SK-N-SH (cell line): ENCODE results near the gene PBX1. TPM values are rescaled to one million over a fixed set of nuclear protein-coding genes. Genes with fewer than 3 reads are reported as not detected.

Source experiments
- CTCF ChIA-PET: fragments of 300-600, 350-600 bp; formaldehyde crosslinking; extraction: SDS; loops from one replicate; lab custom pipeline; 2021; lab: Yijun Ruan, JAX
- POLR2A ChIA-PET: fragments of 350-600 bp; sonication (Branson Sonifier 250); formaldehyde crosslinking; extraction: SDS; loops from one replicate; lab custom pipeline; 2020; ENCODE audit warnings: antibody characterized with exemption, inconsistent platforms; lab: Yijun Ruan, JAX
- DNase-seq: peaks from one replicate; pipeline ENCODE4 v3.0.0; 2012
- H2AFZ ChIP-seq: fragments of 200-600 bp; sonication (generic); 2 replicates; pipeline ENCODE4 v1.8.1; 2016; ENCODE audit warnings: antibody characterized with exemption, mild to moderate bottlenecking, low read depth
- H3F3A ChIP-seq: fragments of 200-600 bp; sonication (generic); replicated peaks from 2 replicates; pipeline ENCODE3; 2016; ENCODE audit warnings: antibody characterized with exemption, mild to moderate bottlenecking; ENCODE audit not compliant: insufficient read depth
- H3K27ac ChIP-seq, 2 experiments: fragments of 200-500 bp in 1 of 2; fragments of 200-600 bp in 1 of 2; sonication (Bioruptor generic) in 1 of 2; sonication (generic), shearing (Covaris generic) in 1 of 2; 2 replicates each; pipeline versions ENCODE4 v1.5.1 to v1.6.1; 2014 to 2016; ENCODE audit warnings: low read depth in 2 of 2, inconsistent platforms in 1 of 2, low read length in 1 of 2, mild to moderate bottlenecking in 1 of 2, mixed read lengths in 1 of 2
- H3K27me3 ChIP-seq: fragments of 200-600 bp; sonication (generic), shearing (Covaris generic); 2 replicates; pipeline ENCODE4 v1.6.1; 2016; ENCODE audit warnings: mixed run types; ENCODE audit not compliant: insufficient read depth
- H3K36me3 ChIP-seq, 2 experiments: fragments of 200-500 bp in 1 of 2; fragments of 200-600 bp in 1 of 2; sonication (Bioruptor generic) in 1 of 2; sonication (generic) in 1 of 2; replicated peaks in 1 of 2; 2 replicates each; pipeline versions ENCODE3 to v1.5.1; 2014 to 2016; ENCODE audit warnings: low read length in 1 of 2, mild to moderate bottlenecking in 1 of 2; ENCODE audit not compliant: insufficient read depth in 2 of 2, control insufficient read depth in 1 of 2
- H3K4me1 ChIP-seq, 2 experiments: fragments of 200-500 bp in 1 of 2; fragments of 200-600 bp in 1 of 2; sonication (Bioruptor generic) in 1 of 2; sonication (generic), shearing (Covaris generic) in 1 of 2; 2 replicates each; pipeline versions ENCODE4 v1.5.1 to v1.6.1; 2014 to 2016; ENCODE audit warnings: low read depth in 1 of 2, low read length in 1 of 2, mixed run types in 1 of 2; ENCODE audit not compliant: insufficient read depth in 2 of 2, control insufficient read depth in 1 of 2
- H3K4me2 ChIP-seq: fragments of 200-600 bp; sonication (generic), shearing (Covaris generic); 2 replicates; pipeline ENCODE4 v1.6.1; 2017; ENCODE audit warnings: mixed run types
- H3K4me3 ChIP-seq, 2 experiments: fragments of 200-500 bp in 1 of 2; fragments of 200-600 bp in 1 of 2; sonication (Bioruptor generic) in 1 of 2; sonication (generic), shearing (Covaris generic) in 1 of 2; 2 replicates each; pipeline versions ENCODE4 v1.5.1 to v1.8.1; 2014 to 2016; ENCODE audit warnings: low read depth in 2 of 2, inconsistent platforms in 1 of 2, low read length in 1 of 2, mild to moderate bottlenecking in 1 of 2, mixed read lengths in 1 of 2, moderate library complexity in 1 of 2
- H3K79me2 ChIP-seq: fragments of 200-600 bp; sonication (generic); 2 replicates; pipeline ENCODE4 v1.8.1; 2017; ENCODE audit warnings: mild to moderate bottlenecking; ENCODE audit not compliant: insufficient read depth
- H3K9ac ChIP-seq: fragments of 200-600 bp; sonication (generic); 2 replicates; pipeline ENCODE4 v1.6.1; 2017; ENCODE audit warnings: mixed run types
- H3K9me2 ChIP-seq: fragments of 200-600 bp; sonication (generic); 2 replicates; pipeline ENCODE4 v1.6.1; 2017; ENCODE audit warnings: mixed run types
- H3K9me3 ChIP-seq: fragments of 200-600 bp; sonication (generic); 2 replicates; pipeline ENCODE4 v1.6.1; 2017; ENCODE audit warnings: mixed run types, mild to moderate bottlenecking, moderate library complexity
- H4K20me1 ChIP-seq: fragments of 200-600 bp; sonication (generic); 2 replicates; pipeline ENCODE4 v1.6.1; 2017; ENCODE audit warnings: mild to moderate bottlenecking, mixed run types; ENCODE audit not compliant: insufficient read depth
- CHD2 ChIP-seq: fragments of 150-350 bp; IDR thresholded peaks from 2 replicates; pipeline ENCODE4 v1.6.1; 2018; ENCODE audit warnings: low read length; ENCODE audit not compliant: partially characterized antibody
- CTCF ChIP-seq: fragments of 200-600 bp; sonication (generic); IDR thresholded peaks from 2 replicates; pipeline ENCODE4 v1.6.1; 2017; ENCODE audit warnings: antibody characterized with exemption, mild to moderate bottlenecking, moderate library complexity
- ELF1 ChIP-seq: IDR thresholded peaks from 2 replicates; pipeline ENCODE4 v1.4.0; 2012
- EP300 ChIP-seq, 2 experiments: IDR thresholded peaks; 2 replicates each; pipeline versions ENCODE4 v1.4.0 to v1.6.1; 2012; ENCODE audit warnings: borderline replicate concordance in 1 of 2, low read depth in 1 of 2, low read length in 1 of 2
- EZH2phosphoT487 ChIP-seq: fragments of 200-600 bp; sonication (generic); IDR thresholded peaks from 2 replicates; pipeline ENCODE4 v1.6.1; 2017; ENCODE audit warnings: low read depth, mixed run types, mild to moderate bottlenecking, antibody characterized with exemption, moderate library complexity, borderline replicate concordance
- FOSL2 ChIP-seq: IDR thresholded peaks from 2 replicates; pipeline ENCODE4 v1.4.0; 2012; ENCODE audit warnings: low read depth, mild to moderate bottlenecking, moderate library complexity, borderline replicate concordance
- FOXJ3 ChIP-seq: sonication (generic); formaldehyde crosslinking; IDR thresholded peaks from 2 replicates; pipeline ENCODE4 v1.5.1; 2020; ENCODE audit warnings: mild to moderate bottlenecking, missing genetic modification reagents
- JUND ChIP-seq: IDR thresholded peaks from 2 replicates; pipeline ENCODE4 v1.4.0; 2012
- MAX ChIP-seq: IDR thresholded peaks from 2 replicates; pipeline ENCODE4 v1.4.0; 2012; ENCODE audit warnings: low read depth
- MEF2A ChIP-seq: IDR thresholded peaks from 2 replicates; pipeline ENCODE4 v1.4.0; 2012; ENCODE audit warnings: low read depth, borderline replicate concordance
- MXI1 ChIP-seq: IDR thresholded peaks from 2 replicates; pipeline ENCODE4 v1.6.1; 2012; ENCODE audit warnings: mild to moderate bottlenecking, low read depth, low read length, improper control_type of control experiment
- NFIC ChIP-seq: IDR thresholded peaks from 2 replicates; pipeline ENCODE4 v1.4.0; 2012; ENCODE audit warnings: borderline replicate concordance
- NRF1 ChIP-seq: IDR thresholded peaks from 2 replicates; pipeline ENCODE4 v1.6.1; 2012; ENCODE audit warnings: low read depth, mild to moderate bottlenecking, low read length
- PBX3 ChIP-seq: IDR thresholded peaks from 2 replicates; pipeline ENCODE4; 2012
- SIN3A ChIP-seq: IDR thresholded peaks from 2 replicates; pipeline ENCODE4 v1.6.1; 2012; ENCODE audit warnings: low read depth, mild to moderate bottlenecking, low read length, moderate library complexity, borderline replicate concordance
- SMC3 ChIP-seq: IDR thresholded peaks from 2 replicates; pipeline ENCODE4 v1.6.1; 2012; ENCODE audit warnings: low read depth, low read length, improper control_type of control experiment
- USF2 ChIP-seq: fragments of 150-350 bp; IDR thresholded peaks from 2 replicates; pipeline ENCODE4 v1.6.1; 2017; ENCODE audit warnings: antibody characterized with exemption, low read length, low read depth, borderline replicate concordance
- YY1 ChIP-seq: IDR thresholded peaks from 2 replicates; pipeline ENCODE4 v1.4.0; 2012; ENCODE audit warnings: low read depth, mild to moderate bottlenecking
- ZBTB33 ChIP-seq: IDR thresholded peaks from 2 replicates; pipeline ENCODE4 v1.4.0; 2012; ENCODE audit warnings: low read depth, borderline replicate concordance
- WGBS: methylation state at CpG from one replicate; pipeline ENCODE4 v1.1.6; 2017; ENCODE audit warnings: low lambda C conversion rate; 5-methylcytosine and 5-hydroxymethylcytosine counted together
- polyA plus RNA-seq, 3 experiments: library from polyadenylated mRNA; depleted of rRNA; stranded (reverse); fragments of >200 nt; gene quantifications; 2 replicates each; pipeline ENCODE4 v1.2.3, GENCODE V29; 2012

The PBX1 gene
- polyA plus RNA-seq, 1 of the 3 experiments (the other 2 are of a cell fraction), result 27.0 TPM

- CTCF ChIA-PET, result interaction anchor here (1.1 kb wide), 1 partner anchor 44 kb away, joined by 4 read pairs; no protein-coding TSS in a partner anchor
- Histone ChIP-seq H3K4me2 (no peak overlapping the region), H3F3A (no peaks in the 10 kb centered on the region), H3K79me2 (no peaks in the 10 kb centered on the region), H3K9me3 (no peaks in the 10 kb centered on the region)
- TF ChIP-seq USF2 (no peak), ZBTB33 (no peak), CHD2 (no peak), NRF1 (no peak), SIN3A (no peak), MAX (no peak), FOXJ3 (CRISPR knock-in tag) (no peak), NFIC (no peak), ELF1 (no peak), FOSL2 (no peak), YY1 (no peak), MEF2A (no peak), SMC3 (no peak), EZH2phosphoT487 (no peak), CTCF (no peak), EP300 (IDR thresholded peaks at IDR 0.05; ENCODE audit: borderline replicate concordance in 1 of 2, low read depth in 1 of 2, low read length in 1 of 2) (no peak), JUND (no peak), PBX3 (no peak), MXI1 (no peak)
- TF ChIP-seq, all 33 proteins: peak for 0
- H4K20me1 ChIP-seq, result no peaks in the 10 kb centered on the region
- H2AFZ ChIP-seq, result no peak overlapping the region
- no peak overlapping the region for H3K4me3 ChIP-seq
- no peak overlapping the region for H3K27ac ChIP-seq
- 88% methylated on average over 9 of the region's 9 CpGs for WGBS
- H3K4me1 ChIP-seq, result peaks cover 0 to 5% of the 10 kb centered on the region in 2 experiments; a peak in 2 of 4 replicates
- POLR2A ChIA-PET, result no interaction called here
- no peaks in the 10 kb centered on the region for H3K9me2 ChIP-seq
- H3K9ac ChIP-seq, result no peak overlapping the region
- no peak for DNase-seq
- H3K27me3 ChIP-seq, result no peaks in the 10 kb centered on the region
- H3K36me3 ChIP-seq, result peaks cover 0 to 4% of the 10 kb centered on the region in 2 experiments
Observed at GRCh38 chr1:164840936-164841335, 282.0 kb downstream of the PBX1 start.
